Measurements from ENCODE around the gene KRT84.

The KRT84 gene

DNA sequence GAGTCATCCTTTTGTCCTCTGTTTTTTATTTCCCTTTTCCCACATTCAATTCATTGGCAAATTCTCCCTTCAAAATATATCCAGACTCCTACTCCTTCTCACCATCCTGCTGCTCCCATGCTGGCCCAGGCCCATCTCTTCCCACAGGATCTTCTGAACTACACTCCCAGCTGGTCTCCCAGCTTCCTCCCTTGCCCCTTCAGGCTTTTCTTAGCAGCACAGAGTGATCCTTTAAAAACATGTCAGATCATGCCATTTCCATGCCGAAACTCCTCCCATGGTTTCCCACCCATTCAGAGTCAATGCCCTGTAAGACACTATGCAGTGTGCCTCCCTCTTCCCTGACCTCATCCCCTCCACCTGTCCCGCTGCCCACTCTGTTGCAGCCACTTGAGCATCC is 2.4 kb upstream of the KRT84 start:
- TF ChIP-seq, protein P1, sequence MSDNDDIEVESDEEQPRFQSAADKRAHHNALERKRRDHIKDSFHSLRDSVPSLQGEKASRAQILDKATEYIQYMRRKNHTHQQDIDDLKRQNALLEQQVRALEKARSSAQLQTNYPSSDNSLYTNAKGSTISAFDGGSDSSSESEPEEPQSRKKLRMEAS (IDR thresholded peaks at IDR 0.05; ENCODE audit: low read depth, low read length), result no peak
- TF ChIP-seq MYC (IDR thresholded peaks at IDR 0.05; ENCODE audit: low read depth, low read length) (no peak), POLR2A (IDR thresholded peaks at IDR 0.05; ENCODE audit: extremely low read depth, insufficient read length) (no peak)
- TF ChIP-seq, protein P2, sequence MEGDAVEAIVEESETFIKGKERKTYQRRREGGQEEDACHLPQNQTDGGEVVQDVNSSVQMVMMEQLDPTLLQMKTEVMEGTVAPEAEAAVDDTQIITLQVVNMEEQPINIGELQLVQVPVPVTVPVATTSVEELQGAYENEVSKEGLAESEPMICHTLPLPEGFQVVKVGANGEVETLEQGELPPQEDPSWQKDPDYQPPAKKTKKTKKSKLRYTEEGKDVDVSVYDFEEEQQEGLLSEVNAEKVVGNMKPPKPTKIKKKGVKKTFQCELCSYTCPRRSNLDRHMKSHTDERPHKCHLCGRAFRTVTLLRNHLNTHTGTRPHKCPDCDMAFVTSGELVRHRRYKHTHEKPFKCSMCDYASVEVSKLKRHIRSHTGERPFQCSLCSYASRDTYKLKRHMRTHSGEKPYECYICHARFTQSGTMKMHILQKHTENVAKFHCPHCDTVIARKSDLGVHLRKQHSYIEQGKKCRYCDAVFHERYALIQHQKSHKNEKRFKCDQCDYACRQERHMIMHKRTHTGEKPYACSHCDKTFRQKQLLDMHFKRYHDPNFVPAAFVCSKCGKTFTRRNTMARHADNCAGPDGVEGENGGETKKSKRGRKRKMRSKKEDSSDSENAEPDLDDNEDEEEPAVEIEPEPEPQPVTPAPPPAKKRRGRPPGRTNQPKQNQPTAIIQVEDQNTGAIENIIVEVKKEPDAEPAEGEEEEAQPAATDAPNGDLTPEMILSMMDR (IDR thresholded peaks at IDR 0.05; ENCODE audit: low read depth, low read length), result no peak
- DNase-seq (ENCODE audit: low read depth), result no peak
- H3K4me3 ChIP-seq (ENCODE audit: low read depth, low read length), result no peak overlapping the region

DNA sequence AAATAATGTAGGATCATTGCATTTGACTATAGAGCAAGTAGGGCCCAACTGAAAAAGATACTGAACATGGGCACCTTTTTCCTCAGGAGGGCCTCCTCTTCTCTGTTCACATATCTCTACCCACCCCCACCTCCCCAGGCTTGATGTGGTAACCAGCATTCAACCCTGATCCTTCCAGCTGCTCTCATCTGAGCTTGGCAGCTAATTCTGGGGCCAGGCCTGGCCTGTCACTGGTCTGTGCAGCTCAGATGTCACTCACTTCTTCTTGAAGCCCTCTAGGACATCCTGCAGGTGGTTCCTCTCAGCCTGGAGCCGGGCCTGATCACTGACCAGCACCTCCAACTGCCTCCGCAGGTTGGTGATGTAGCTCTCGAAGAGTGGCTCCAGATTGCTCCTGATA is 2.1 kb downstream of the KRT84 start:
- no peak for DNase-seq (ENCODE audit: low read depth)
- TF ChIP-seq, protein P2 (IDR thresholded peaks at IDR 0.05; ENCODE audit: low read depth, low read length), result no peak
- TF ChIP-seq POLR2A (IDR thresholded peaks at IDR 0.05; ENCODE audit: extremely low read depth, insufficient read length) (no peak), MYC (IDR thresholded peaks at IDR 0.05; ENCODE audit: low read depth, low read length) (no peak)
- TF ChIP-seq, protein P1 (IDR thresholded peaks at IDR 0.05; ENCODE audit: low read depth, low read length), result no peak
- no peak overlapping the region for H3K4me3 ChIP-seq (ENCODE audit: low read depth, low read length)

DNA sequence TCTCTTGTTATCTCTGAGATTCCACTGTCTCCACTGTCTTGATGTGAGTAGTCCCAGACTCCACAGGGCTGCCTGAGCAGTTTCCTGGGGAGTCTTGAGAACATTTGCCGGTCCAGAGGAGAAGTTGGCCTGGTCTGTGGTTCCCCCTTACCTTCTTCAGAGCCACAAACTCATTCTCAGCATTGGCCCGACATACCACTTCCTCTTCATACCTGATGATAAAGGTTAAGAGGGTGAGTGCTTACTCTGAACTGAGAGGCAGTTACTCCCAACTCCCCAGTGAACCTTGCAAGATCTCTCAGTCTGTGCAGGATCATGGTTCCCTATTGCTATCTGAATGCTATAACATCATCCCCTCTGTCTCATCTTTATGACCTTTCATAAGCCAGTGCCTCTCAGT is 2.6 kb downstream of the KRT84 start:
- no peak for DNase-seq (ENCODE audit: low read depth)
- TF ChIP-seq, protein P1 (IDR thresholded peaks at IDR 0.05; ENCODE audit: low read depth, low read length), result no peak
- TF ChIP-seq MYC (IDR thresholded peaks at IDR 0.05; ENCODE audit: low read depth, low read length) (no peak), POLR2A (IDR thresholded peaks at IDR 0.05; ENCODE audit: extremely low read depth, insufficient read length) (no peak)
- TF ChIP-seq, protein P2 (IDR thresholded peaks at IDR 0.05; ENCODE audit: low read depth, low read length), result no peak
- H3K4me3 ChIP-seq (ENCODE audit: low read depth, low read length), result no peak overlapping the region

DNA sequence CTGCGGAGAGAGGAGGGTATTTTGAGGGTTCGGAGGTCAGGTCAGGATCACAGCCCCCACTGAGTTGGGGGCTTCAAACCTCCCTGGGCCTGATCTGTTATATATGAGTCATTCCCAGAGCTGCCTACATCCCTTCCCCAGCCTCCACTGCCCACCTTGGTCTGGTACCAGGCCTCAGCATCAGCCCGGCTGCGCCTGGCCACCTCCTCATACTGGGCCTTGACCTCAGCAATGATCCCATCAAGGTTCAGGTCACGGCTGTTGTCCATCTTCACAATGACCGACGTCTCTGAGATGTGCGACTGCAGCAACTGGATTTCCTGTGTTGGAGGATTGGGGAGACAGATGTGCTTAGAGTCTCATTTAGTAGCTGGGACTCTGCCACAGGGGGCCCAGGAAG is 4.2 kb downstream of the KRT84 start:
- TF ChIP-seq, protein P1 (IDR thresholded peaks at IDR 0.05; ENCODE audit: low read depth, low read length), result no peak
- no peak for TF ChIP-seq MYC (IDR thresholded peaks at IDR 0.05; ENCODE audit: low read depth, low read length)
- TF ChIP-seq, protein P2 (IDR thresholded peaks at IDR 0.05; ENCODE audit: low read depth, low read length), result no peak
- TF ChIP-seq POLR2A (IDR thresholded peaks at IDR 0.05; ENCODE audit: extremely low read depth, insufficient read length), result no peak
- H3K4me3 ChIP-seq (ENCODE audit: low read depth, low read length), result no peak overlapping the region
- DNase-seq (ENCODE audit: low read depth), result no peak

DNA sequence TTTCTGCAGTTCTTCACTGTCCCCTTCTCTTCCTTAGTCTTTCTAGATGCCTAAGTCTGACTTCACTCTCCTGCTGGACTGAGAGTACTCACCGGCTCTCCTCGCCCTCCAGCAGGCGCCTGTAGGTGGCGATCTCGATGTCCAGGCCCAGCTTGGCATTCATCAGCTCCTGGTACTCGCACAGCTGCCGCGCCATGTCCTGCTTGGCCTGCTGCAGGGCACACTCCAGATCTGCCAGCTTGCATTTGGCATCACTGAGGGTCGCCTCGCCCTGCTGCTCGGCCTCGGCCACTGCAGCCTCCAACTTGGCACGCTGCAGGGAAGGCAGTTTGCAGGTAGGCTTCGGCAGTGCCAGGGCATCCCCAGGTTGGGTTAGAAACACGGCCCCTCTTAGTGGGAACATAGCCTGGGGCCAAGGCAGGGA is 5.2 kb downstream of the KRT84 start:
- peak; percentile 39 for DNase-seq (ENCODE audit: low read depth)
- no peak overlapping the region for H3K4me3 ChIP-seq (ENCODE audit: low read depth, low read length)
- TF ChIP-seq MYC (IDR thresholded peaks at IDR 0.05; ENCODE audit: low read depth, low read length), result no peak
- TF ChIP-seq, protein P2 (IDR thresholded peaks at IDR 0.05; ENCODE audit: low read depth, low read length), result peak; percentile 86

DNA sequence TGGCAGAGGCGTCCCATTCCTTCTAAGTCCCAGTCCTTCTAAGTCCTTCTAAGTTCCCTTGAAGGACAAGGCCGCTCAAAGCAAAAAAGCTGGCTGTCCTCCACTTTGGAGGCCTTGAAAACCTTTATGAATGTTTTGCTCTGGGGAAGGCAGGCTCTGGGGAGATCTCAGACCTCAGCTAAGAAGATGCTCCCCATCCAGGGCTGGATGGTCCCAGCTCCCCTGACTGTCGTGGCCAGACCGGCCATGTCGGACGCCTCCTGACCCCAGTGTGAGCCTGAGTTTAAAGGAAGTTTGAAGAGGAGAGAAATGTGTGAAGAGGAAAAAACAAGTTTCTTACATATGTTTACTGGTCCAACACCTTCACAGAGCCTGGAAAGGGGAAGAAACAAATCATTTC is 5.9 kb downstream of the KRT84 start:
- DNase-seq (ENCODE audit: low read depth), result no peak
- H3K4me3 ChIP-seq (ENCODE audit: low read depth, low read length), result no peak overlapping the region
- no peak for TF ChIP-seq POLR2A (IDR thresholded peaks at IDR 0.05; ENCODE audit: extremely low read depth, insufficient read length)
- TF ChIP-seq, protein P1 (IDR thresholded peaks at IDR 0.05; ENCODE audit: low read depth, low read length), result no peak
- TF ChIP-seq, protein P2 (IDR thresholded peaks at IDR 0.05; ENCODE audit: low read depth, low read length), result no peak
- no peak for TF ChIP-seq MYC (IDR thresholded peaks at IDR 0.05; ENCODE audit: low read depth, low read length)

All from NB4 (cell line).